ENCODE measurements around the gene RPAIN. TPM values are rescaled to one million over a fixed set of nuclear protein-coding genes. Genes with fewer than 3 reads are reported as not detected.

RPAIN gene
- total RNA-seq, 5 donors from 2014 or later (not counting 1 experiment from before 2014, with no cell fraction given), result 61.5 to 81.0 (median 67.7) TPM

- no peaks in the 10 kb centered on the region for H3K9me3 ChIP-seq
- no peak for DNase-seq
- H3K36me3 Mint-ChIP-seq, result peaks cover 23% of the 10 kb centered on the region
- no peaks in the 10 kb centered on the region for H3K27me3 ChIP-seq (replicated peaks in 1 of 2; ENCODE audit: control insufficient read depth in 2 of 2, extremely low read depth in 1 of 2, insufficient read depth in 2 of 2, low read length in 1 of 2)
- H3K9me3 Mint-ChIP-seq, result no peaks in the 10 kb centered on the region
- H3K27ac ChIP-seq (ENCODE audit: low read length), result peak overlapping the region; percentile 84
- ChIA-PET CTCF (interaction anchor here (0.6 to 3.1 kb wide), 6 partner anchors 15 to 1684 kb away, joined by 3 to 18 read pairs (median 6); partner anchors contain the start of genes NUP88 (in 1 of the 2), RPAIN (in 1 of the 2) and ZNF594 (in 1 of the 2)), POLR2A (interaction anchor here in 1 of 2 donors (0.6 kb wide), 1 partner anchor 29 kb away, joined by 3 read pairs; no protein-coding TSS in a partner anchor)
- peaks cover 33 to 41% (median 40%) of the 10 kb centered on the region in 3 donors for H3K4me1 Mint-ChIP-seq
- ATAC-seq (replicated peaks in 1 of 4), result no peak
- H3K4me3 Mint-ChIP-seq, result peak overlapping the region; percentile 73 to 84 (median 79)
- H3K4me3 ChIP-seq (ENCODE audit: control insufficient read depth in 1 of 2, extremely low read depth in 1 of 2, low read length in 1 of 2), result peak overlapping the region; percentile 69 to 82
- H3K4me1 ChIP-seq (ENCODE audit: control insufficient read depth in 1 of 2, extremely low read depth in 1 of 2, insufficient read depth in 2 of 2, low read length in 2 of 2), result peaks cover 7 to 22% of the 10 kb centered on the region in 2 experiments
- H3K27me3 Mint-ChIP-seq, result no peaks in the 10 kb centered on the region
- H3K36me3 ChIP-seq (ENCODE audit: control insufficient read depth in 2 of 2, extremely low read depth in 1 of 2, insufficient read depth in 1 of 2, low read length in 1 of 2), result peaks cover 4 to 44% of the 10 kb centered on the region in 2 donors
- WGBS (ENCODE audit: insufficient coverage), result no CpG with 5 or more reads among the region's 1 CpG
- H3K27ac Mint-ChIP-seq, result peak overlapping the region; percentile 96
These were observed 19.4 kb downstream of the RPAIN start for GRCh38 chr17:5439446-5439764.

- Mint-ChIP-seq H3K27ac (no peak overlapping the region), H3K27me3 (no peaks in the 10 kb centered on the region), H3K36me3 (peaks cover 31% of the 10 kb centered on the region), H3K9me3 (no peaks in the 10 kb centered on the region), H3K4me3 (no peak overlapping the region), H3K4me1 (peaks cover 7 to 12% (median 9%) of the 10 kb centered on the region in 3 donors)
- CTCF ChIA-PET, result no interaction called here
- peaks cover 0 to 9% of the 10 kb centered on the region in 2 experiments for H3K4me1 ChIP-seq (ENCODE audit: control insufficient read depth in 1 of 2, extremely low read depth in 1 of 2, insufficient read depth in 2 of 2, low read length in 2 of 2)
- H3K27me3 ChIP-seq (replicated peaks in 1 of 2; ENCODE audit: control insufficient read depth in 2 of 2, extremely low read depth in 1 of 2, insufficient read depth in 2 of 2, low read length in 1 of 2), result no peaks in the 10 kb centered on the region
- H3K36me3 ChIP-seq (ENCODE audit: control insufficient read depth in 2 of 2, extremely low read depth in 1 of 2, insufficient read depth in 1 of 2, low read length in 1 of 2), result peaks cover 23 to 43% of the 10 kb centered on the region in 2 donors
- DNase-seq (no peak), ATAC-seq (replicated peaks in 1 of 4) (no peak)
- H3K9me3 ChIP-seq, result no peaks in the 10 kb centered on the region
- WGBS (ENCODE audit: insufficient coverage), result 100% methylated on average over 2 of the region's 6 CpGs
- H3K27ac ChIP-seq (ENCODE audit: low read length), result no peak overlapping the region
- POLR2A ChIA-PET, result no interaction called here
- H3K4me3 ChIP-seq (ENCODE audit: control insufficient read depth in 1 of 2, extremely low read depth in 1 of 2, low read length in 1 of 2), result no peak overlapping the region
These were observed 23.7 kb downstream of the RPAIN start for GRCh38 chr17:5443728-5444127.

- peaks cover 36% of the 10 kb centered on the region for H3K36me3 Mint-ChIP-seq
- no peaks in the 10 kb centered on the region for H3K9me3 ChIP-seq
- H3K4me1 ChIP-seq (ENCODE audit: control insufficient read depth in 1 of 2, extremely low read depth in 1 of 2, insufficient read depth in 2 of 2, low read length in 2 of 2), result peaks cover 0 to 7% of the 10 kb centered on the region in 2 experiments
- no peak overlapping the region for H3K4me3 Mint-ChIP-seq
- no peaks in the 10 kb centered on the region for H3K27me3 ChIP-seq (replicated peaks in 1 of 2; ENCODE audit: control insufficient read depth in 2 of 2, extremely low read depth in 1 of 2, insufficient read depth in 2 of 2, low read length in 1 of 2)
- peaks cover 23 to 45% of the 10 kb centered on the region in 2 donors for H3K36me3 ChIP-seq (ENCODE audit: control insufficient read depth in 2 of 2, extremely low read depth in 1 of 2, insufficient read depth in 1 of 2, low read length in 1 of 2)
- H3K27ac ChIP-seq (ENCODE audit: low read length), result no peak overlapping the region
- peaks cover 7 to 10% (median 9%) of the 10 kb centered on the region in 3 donors for H3K4me1 Mint-ChIP-seq
- 94% methylated on average over 22 of the region's 22 CpGs for WGBS (ENCODE audit: insufficient coverage)
- no peaks in the 10 kb centered on the region for H3K9me3 Mint-ChIP-seq
- no peak for ATAC-seq (replicated peaks in 1 of 4)
- H3K4me3 ChIP-seq (ENCODE audit: control insufficient read depth in 1 of 2, extremely low read depth in 1 of 2, low read length in 1 of 2), result no peak overlapping the region
- H3K27me3 Mint-ChIP-seq, result no peaks in the 10 kb centered on the region
- H3K27ac Mint-ChIP-seq, result no peak overlapping the region
- CTCF ChIA-PET, result no interaction called here
- no peak for DNase-seq
- POLR2A ChIA-PET, result no interaction called here
These were observed 24.2 kb downstream of the RPAIN start for GRCh38 chr17:5444209-5444608.

- no peak for ATAC-seq (replicated peaks in 1 of 4)
- Mint-ChIP-seq H3K27ac (no peak overlapping the region), H3K4me1 (no peaks in the 10 kb centered on the region), H3K36me3 (peaks cover 49% of the 10 kb centered on the region), H3K9me3 (no peaks in the 10 kb centered on the region), H3K27me3 (no peaks in the 10 kb centered on the region), H3K4me3 (no peak overlapping the region)
- WGBS (ENCODE audit: insufficient coverage), result 93% methylated on average over 3 of the region's 8 CpGs
- no peak for DNase-seq
- H3K27ac ChIP-seq (ENCODE audit: low read length), result no peak overlapping the region
- ChIA-PET POLR2A (interaction anchor here in 1 of 2 donors (0.6 kb wide), 1 partner anchor 96 kb away, joined by 5 read pairs; no protein-coding TSS in a partner anchor), CTCF (no interaction called here)
- H3K4me1 ChIP-seq (ENCODE audit: control insufficient read depth in 1 of 2, extremely low read depth in 1 of 2, insufficient read depth in 2 of 2, low read length in 2 of 2), result no peaks in the 10 kb centered on the region
- H3K27me3 ChIP-seq (replicated peaks in 1 of 2; ENCODE audit: control insufficient read depth in 2 of 2, extremely low read depth in 1 of 2, insufficient read depth in 2 of 2, low read length in 1 of 2), result no peaks in the 10 kb centered on the region
- no peaks in the 10 kb centered on the region for H3K9me3 ChIP-seq
- peaks cover 32 to 58% of the 10 kb centered on the region in 2 donors for H3K36me3 ChIP-seq (ENCODE audit: control insufficient read depth in 2 of 2, extremely low read depth in 1 of 2, insufficient read depth in 1 of 2, low read length in 1 of 2)
- no peak overlapping the region for H3K4me3 ChIP-seq (ENCODE audit: control insufficient read depth in 1 of 2, extremely low read depth in 1 of 2, low read length in 1 of 2)
These were observed 26.8 kb downstream of the RPAIN start for GRCh38 chr17:5446786-5447185.

- Histone ChIP-seq H3K27ac (ENCODE audit: low read length) (no peak overlapping the region), H3K9me3 (no peaks in the 10 kb centered on the region), H3K36me3 (ENCODE audit: control insufficient read depth in 2 of 2, extremely low read depth in 1 of 2, insufficient read depth in 1 of 2, low read length in 1 of 2) (peaks cover 0 to 8% of the 10 kb centered on the region in 2 donors), H3K4me3 (ENCODE audit: control insufficient read depth in 1 of 2, extremely low read depth in 1 of 2, low read length in 1 of 2) (no peak overlapping the region), H3K27me3 (replicated peaks in 1 of 2; ENCODE audit: control insufficient read depth in 2 of 2, extremely low read depth in 1 of 2, insufficient read depth in 2 of 2, low read length in 1 of 2) (no peaks in the 10 kb centered on the region), H3K4me1 (ENCODE audit: control insufficient read depth in 1 of 2, extremely low read depth in 1 of 2, insufficient read depth in 2 of 2, low read length in 2 of 2) (peaks cover 7 to 21% of the 10 kb centered on the region in 2 experiments)
- 92% methylated on average over 8 of the region's 10 CpGs for WGBS (ENCODE audit: insufficient coverage)
- Mint-ChIP-seq H3K27me3 (no peaks in the 10 kb centered on the region), H3K9me3 (no peaks in the 10 kb centered on the region), H3K4me3 (no peak overlapping the region), H3K27ac (no peak overlapping the region), H3K4me1 (peaks cover 38 to 40% (median 39%) of the 10 kb centered on the region in 3 donors), H3K36me3 (peaks cover 11% of the 10 kb centered on the region)
- DNase-seq (no peak), ATAC-seq (replicated peaks in 1 of 4) (no peak)
- ChIA-PET POLR2A (no interaction called here), CTCF (interaction anchor here in 1 of 2 donors (0.6 kb wide), 2 partner anchors 31 to 34 kb away, joined by 3 read pairs; no protein-coding TSS in a partner anchor)
These were observed 44.9 kb downstream of the RPAIN start for GRCh38 chr17:5464717-5465507.

- no peak for ATAC-seq (replicated peaks in 1 of 4)
- Mint-ChIP-seq H3K9me3 (no peaks in the 10 kb centered on the region), H3K27ac (no peak overlapping the region), H3K4me3 (peak overlapping the region in 1 of 3 donors; percentile 81), H3K36me3 (peaks cover 5% of the 10 kb centered on the region), H3K27me3 (no peaks in the 10 kb centered on the region), H3K4me1 (peaks cover 38 to 44% (median 42%) of the 10 kb centered on the region in 3 donors)
- H3K4me3 ChIP-seq (ENCODE audit: control insufficient read depth in 1 of 2, extremely low read depth in 1 of 2, low read length in 1 of 2), result no peak overlapping the region
- ChIA-PET CTCF (interaction anchor here in 1 of 2 donors (0.6 kb wide), 1 partner anchor 596 kb away, joined by 4 read pairs; no protein-coding TSS in a partner anchor), POLR2A (no interaction called here)
- peaks cover 7 to 21% of the 10 kb centered on the region in 2 experiments for H3K4me1 ChIP-seq (ENCODE audit: control insufficient read depth in 1 of 2, extremely low read depth in 1 of 2, insufficient read depth in 2 of 2, low read length in 2 of 2)
- H3K27ac ChIP-seq (ENCODE audit: low read length), result no peak overlapping the region
- DNase-seq, result no peak
- WGBS (ENCODE audit: insufficient coverage), result no CpG with 5 or more reads among the region's 4 CpGs
- H3K27me3 ChIP-seq (replicated peaks in 1 of 2; ENCODE audit: control insufficient read depth in 2 of 2, extremely low read depth in 1 of 2, insufficient read depth in 2 of 2, low read length in 1 of 2), result no peaks in the 10 kb centered on the region
- no peaks in the 10 kb centered on the region for H3K36me3 ChIP-seq (ENCODE audit: control insufficient read depth in 2 of 2, extremely low read depth in 1 of 2, insufficient read depth in 1 of 2, low read length in 1 of 2)
- no peaks in the 10 kb centered on the region for H3K9me3 ChIP-seq
These were observed 46.3 kb downstream of the RPAIN start for GRCh38 chr17:5466295-5466694.

Measured in T-cell (primary cell).